Right lobe of liver (tissue), 6 donors: Measurements from ENCODE around the gene MSX2. TPM values are rescaled to one million over a fixed set of nuclear protein-coding genes. Genes with fewer than 3 reads are reported as not detected.

Experiments
- ATAC-seq, 4 donors: fragments of 200-7000 bp; cut with Tn5 transposase; one replicate each; pipeline ENCODE4 v1.9.1; 2020; ENCODE audit warnings: mild to moderate bottlenecking in 4 of 4, moderate library complexity in 4 of 4
- DNase-seq, 3 donors: peaks; one replicate each; pipeline ENCODE4 v3.0.0-alpha.2; 2020
- H3K27ac ChIP-seq, 3 donors: fragments of 200-600 bp; one replicate each; pipeline ENCODE4 v1.8.0; 2022
- H3K27me3 ChIP-seq, 2 donors: fragments of 200-600 bp; one replicate each; pipeline ENCODE4 v1.8.0; 2022
- H3K36me3 ChIP-seq, 4 donors: fragments of 200-600 bp; sonication (generic) in 1 of 4; one replicate each; pipeline versions ENCODE4 v1.5.1 to v1.8.0; 2017 to 2022; ENCODE audit warnings: control low read depth in 1 of 4
- H3K4me1 ChIP-seq, 4 donors: fragments of 200-600 bp; sonication (generic) in 1 of 4; one replicate each; pipeline versions ENCODE4 v1.5.1 to v1.8.0; 2017 to 2022; ENCODE audit warnings: control low read depth in 1 of 4
- H3K4me3 ChIP-seq, 3 donors: fragments of 200-600 bp; one replicate each; pipeline ENCODE4 v1.8.0; 2022
- H3K9me3 ChIP-seq, 4 donors: fragments of 200-600 bp; sonication (generic) in 1 of 4; one replicate each; pipeline versions ENCODE4 v1.5.1 to v1.8.0; 2017 to 2022; ENCODE audit warnings: control low read depth in 1 of 4
- POLR2A ChIP-seq: fragments of 450-650 bp; IDR thresholded peaks from one replicate; pipeline ENCODE4 v1.6.1; 2017; ENCODE audit warnings: antibody characterized with exemption, mild to moderate bottlenecking
- WGBS: methylation state at CpG from one replicate; pipeline ENCODE4 v1.1.6; 2018; ENCODE audit warnings: low coverage, low lambda C conversion rate; ENCODE audit not compliant: insufficient coverage; ENCODE audit errors: missing lambda C conversion rate; 5-methylcytosine and 5-hydroxymethylcytosine counted together
- intact Hi-C, 2 donors: fragments of 100-400 bp; cut with DNase I; formaldehyde crosslinking; loops; one replicate each; pipeline versions ENCODE4 v1.11.2 to v1.14.1; 2022
- total RNA-seq, 6 experiments: library from RNA; depleted of rRNA in 2 of 6; stranded (reverse); fragments of >200 nt in 2 of 6; fragmentation: NEBNext Ultra II Directional in 3 of 6; extraction: Animal tissue kit (Norgen Biotek cat#: 25700) in 3 of 6; gene quantifications; one replicate each; pipeline versions ENCODE4 v1.1.0 to v1.2.4, GENCODE V29; 2016 to 2023
- TF ChIP-seq, protein P1 (sequence below), 4 donors: fragments of 200-600 bp in 3 of 4; fragments of 450-650 bp in 1 of 4; IDR thresholded peaks; one replicate each; pipeline versions ENCODE4 v1.5.1 to v1.8.0; 2016 to 2022; ENCODE audit warnings: antibody characterized with exemption in 4 of 4, mild to moderate bottlenecking in 2 of 4
- donor health status: DM: no; HTN: yes; CAD: no.
- donor health status: DM: no; HTN: no; CAD: no.
- donor health status: DM: no; HTN: no; CAD: no.
- donor health status: DM: no; HTN: yes; CAD: no.
- donor health status: DM: no; HTN: yes; CAD: no.

The MSX2 gene
- total RNA-seq, 6 experiments from 2014 or later: not detected

DNA sequence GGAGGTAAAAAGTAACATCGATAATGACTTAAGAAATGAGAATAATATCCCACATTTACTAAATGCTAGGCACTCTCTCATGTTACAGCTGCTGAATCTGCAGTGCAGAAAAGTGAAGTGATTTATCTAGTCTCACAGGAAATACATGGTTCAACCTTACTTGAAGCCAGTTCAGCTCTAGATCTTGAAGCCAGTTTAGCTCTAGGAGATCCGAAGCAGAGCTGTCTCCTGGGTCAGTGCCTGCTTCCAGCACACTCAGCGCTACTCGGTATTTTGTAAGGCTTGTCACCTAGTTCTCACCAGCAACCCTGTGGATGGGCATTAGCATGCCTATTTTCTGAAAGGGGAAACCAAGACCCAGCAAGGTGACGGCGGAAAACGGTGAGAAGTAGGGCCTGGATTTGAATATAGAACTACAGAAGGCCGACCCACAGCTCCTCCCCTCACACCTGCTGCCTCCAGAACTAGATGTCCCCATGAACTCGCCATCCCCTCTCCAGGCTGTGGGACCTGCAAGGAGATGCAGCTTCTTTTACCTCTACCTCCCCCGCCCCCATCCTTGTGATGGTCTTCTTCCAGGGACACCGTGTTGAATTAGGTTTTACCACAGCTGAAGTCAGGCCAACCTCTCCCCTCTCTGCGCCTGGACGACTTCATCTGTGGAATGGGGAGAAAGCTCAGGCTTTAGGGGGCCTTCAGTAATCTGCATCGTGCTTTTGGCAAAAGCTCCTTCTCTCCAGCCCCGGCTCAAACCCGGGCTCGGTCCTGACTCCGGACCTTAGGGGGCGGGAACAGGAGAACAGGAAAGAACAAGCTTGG, 4.4 kb upstream of the MSX2 start:
- no peak overlapping the region for H3K27ac ChIP-seq
- H3K36me3 ChIP-seq: no peaks in the 10 kb centered on the region
- H3K4me3 ChIP-seq: no peak overlapping the region
- intact Hi-C loops: no loop called here
- peaks cover 0 to 23% of the 10 kb centered on the region in 2 donors for H3K27me3 ChIP-seq
- ATAC-seq (no peak), DNase-seq (no peak)
- 6% methylated on average over 15 of the region's 19 CpGs for WGBS
- peaks cover 0 to 6% (median 0%) of the 10 kb centered on the region in 4 donors for H3K4me1 ChIP-seq
- no peaks in the 10 kb centered on the region for H3K9me3 ChIP-seq
- no peak for TF ChIP-seq POLR2A
- TF ChIP-seq, protein P1, sequence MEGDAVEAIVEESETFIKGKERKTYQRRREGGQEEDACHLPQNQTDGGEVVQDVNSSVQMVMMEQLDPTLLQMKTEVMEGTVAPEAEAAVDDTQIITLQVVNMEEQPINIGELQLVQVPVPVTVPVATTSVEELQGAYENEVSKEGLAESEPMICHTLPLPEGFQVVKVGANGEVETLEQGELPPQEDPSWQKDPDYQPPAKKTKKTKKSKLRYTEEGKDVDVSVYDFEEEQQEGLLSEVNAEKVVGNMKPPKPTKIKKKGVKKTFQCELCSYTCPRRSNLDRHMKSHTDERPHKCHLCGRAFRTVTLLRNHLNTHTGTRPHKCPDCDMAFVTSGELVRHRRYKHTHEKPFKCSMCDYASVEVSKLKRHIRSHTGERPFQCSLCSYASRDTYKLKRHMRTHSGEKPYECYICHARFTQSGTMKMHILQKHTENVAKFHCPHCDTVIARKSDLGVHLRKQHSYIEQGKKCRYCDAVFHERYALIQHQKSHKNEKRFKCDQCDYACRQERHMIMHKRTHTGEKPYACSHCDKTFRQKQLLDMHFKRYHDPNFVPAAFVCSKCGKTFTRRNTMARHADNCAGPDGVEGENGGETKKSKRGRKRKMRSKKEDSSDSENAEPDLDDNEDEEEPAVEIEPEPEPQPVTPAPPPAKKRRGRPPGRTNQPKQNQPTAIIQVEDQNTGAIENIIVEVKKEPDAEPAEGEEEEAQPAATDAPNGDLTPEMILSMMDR (IDR thresholded peaks at IDR 0.05): no peak

DNA sequence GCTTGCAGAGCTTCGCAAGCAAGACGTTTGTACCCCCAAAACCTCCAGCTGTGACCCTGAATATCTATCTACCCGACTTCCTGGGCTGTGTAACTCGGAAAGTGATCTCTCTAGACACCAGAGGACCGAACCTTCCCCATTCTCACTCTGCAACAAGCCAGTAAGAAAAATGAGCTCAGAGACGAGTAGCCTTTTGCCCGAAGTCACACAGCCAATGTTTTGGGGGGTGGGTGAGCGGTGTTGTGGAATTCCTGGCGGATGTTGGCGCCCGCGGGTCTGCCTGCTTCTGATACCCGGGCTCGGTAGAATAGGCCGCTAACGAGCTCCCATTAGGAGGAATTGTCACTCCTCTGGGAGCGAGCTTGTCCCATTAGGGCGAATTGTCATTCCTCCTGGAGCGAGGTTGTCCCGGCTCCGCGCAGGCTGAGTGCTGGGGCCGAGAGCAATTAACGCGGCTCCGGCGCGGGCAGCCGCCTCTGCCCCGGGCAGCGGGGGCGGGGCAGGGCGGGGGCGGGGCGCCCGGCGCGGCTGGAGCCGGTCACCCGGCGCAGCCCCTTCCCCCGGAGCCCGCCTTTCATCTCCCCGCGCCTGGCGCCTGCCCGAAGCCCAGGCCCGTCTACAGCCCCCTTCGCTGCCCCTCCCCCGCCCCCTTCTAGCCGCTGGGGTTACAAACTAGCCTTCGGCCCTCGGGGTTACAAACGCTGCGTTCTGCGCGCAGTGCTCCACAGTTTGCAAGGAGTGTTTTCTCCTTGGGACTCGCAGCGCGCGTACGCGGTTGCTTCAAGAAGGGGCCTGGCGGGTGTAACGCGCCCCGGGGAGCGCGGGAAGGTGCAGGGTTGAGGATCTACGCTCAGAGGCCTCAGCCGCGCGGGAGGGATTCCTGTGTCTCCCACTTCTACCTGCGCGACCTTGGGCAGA, 3.5 kb upstream of the MSX2 start:
- ATAC-seq (no peak), DNase-seq (no peak)
- Histone ChIP-seq H3K36me3 (no peaks in the 10 kb centered on the region), H3K4me3 (no peak overlapping the region), H3K4me1 (peaks cover 0 to 6% (median 0%) of the 10 kb centered on the region in 4 donors), H3K27me3 (peaks cover 0 to 23% of the 10 kb centered on the region in 2 donors), H3K9me3 (no peaks in the 10 kb centered on the region), H3K27ac (no peak overlapping the region)
- WGBS: 0% methylated on average over 11 of the region's 75 CpGs
- TF ChIP-seq, protein P1 (IDR thresholded peaks at IDR 0.05): no peak
- TF ChIP-seq POLR2A: no peak
- intact Hi-C loops: no loop called here

DNA sequence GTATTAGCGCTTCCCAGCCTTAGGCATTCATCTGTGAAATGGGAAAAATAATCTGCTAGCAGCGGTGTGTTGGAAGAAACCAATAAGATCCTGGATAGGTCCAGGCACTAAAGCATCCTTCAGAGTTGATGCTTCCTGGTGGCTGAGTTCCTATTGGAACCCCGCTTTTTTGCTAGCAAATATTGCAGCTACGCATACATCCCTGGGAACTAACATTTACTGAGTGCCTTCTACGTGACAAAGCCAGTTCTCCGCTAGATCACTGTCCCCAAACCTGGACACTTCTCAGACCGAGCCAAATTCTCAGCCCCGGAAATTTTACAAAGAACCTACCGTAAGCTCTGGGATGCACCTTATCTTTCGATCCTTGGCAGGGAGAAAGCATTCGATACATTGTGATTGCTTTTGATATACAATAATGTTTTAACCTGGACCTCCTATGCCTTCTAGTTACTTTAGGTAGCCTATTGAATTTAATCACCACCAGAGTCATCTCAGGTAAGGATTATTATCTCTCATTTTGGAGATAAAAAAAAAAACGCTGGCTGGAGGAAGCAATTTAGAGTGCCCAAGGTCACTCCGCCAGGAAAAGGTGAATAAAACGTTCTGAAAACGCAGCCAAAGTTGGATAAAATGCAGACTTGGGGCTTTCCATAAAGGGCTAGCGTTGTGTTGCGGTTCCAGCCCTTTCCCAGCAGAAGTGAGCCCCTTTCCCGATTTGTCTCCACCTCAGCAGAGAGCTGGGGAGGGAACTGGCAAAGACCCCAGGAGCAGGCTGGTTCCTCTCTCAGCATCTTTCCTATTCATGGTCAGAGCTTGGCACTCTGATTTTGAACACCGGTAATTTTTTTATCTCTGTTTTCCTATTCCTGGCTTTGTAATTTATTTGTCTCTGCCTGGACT, 2.6 kb upstream of the MSX2 start:
- TF ChIP-seq POLR2A: no peak
- TF ChIP-seq, protein P1 (IDR thresholded peaks at IDR 0.05): no peak
- Histone ChIP-seq H3K27ac (no peak overlapping the region), H3K4me1 (peaks cover 0 to 6% (median 0%) of the 10 kb centered on the region in 4 donors), H3K36me3 (no peaks in the 10 kb centered on the region), H3K9me3 (no peaks in the 10 kb centered on the region), H3K27me3 (peaks cover 0 to 24% of the 10 kb centered on the region in 2 donors), H3K4me3 (no peak overlapping the region)
- DNase-seq (no peak), ATAC-seq (no peak)
- intact Hi-C loops: no loop called here
- 4% methylated on average over 17 of the region's 19 CpGs for WGBS

DNA sequence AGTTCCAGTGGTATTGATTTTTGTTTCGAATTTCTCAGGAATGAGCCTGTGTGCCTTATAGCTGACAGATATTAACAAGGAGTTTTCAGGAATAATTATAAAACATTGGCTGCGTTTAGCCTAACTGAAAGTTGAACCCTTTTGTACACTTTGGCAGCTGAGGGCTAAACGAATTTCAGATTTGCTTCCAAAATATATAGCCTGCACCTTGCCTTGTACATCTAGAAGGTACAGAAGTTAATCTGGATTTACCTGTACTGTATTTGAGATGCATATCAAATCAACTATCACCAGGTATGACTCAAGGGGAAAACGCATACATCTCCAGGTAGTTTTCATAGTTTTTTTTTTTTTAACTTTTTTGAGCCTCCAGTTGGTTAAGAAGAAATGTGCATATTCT, 1.9 kb upstream of the MSX2 start:
- ATAC-seq (no peak), DNase-seq (no peak)
- Histone ChIP-seq H3K4me3 (no peak overlapping the region), H3K9me3 (no peaks in the 10 kb centered on the region), H3K4me1 (peaks cover 0 to 6% (median 0%) of the 10 kb centered on the region in 4 donors), H3K36me3 (no peaks in the 10 kb centered on the region), H3K27ac (no peak overlapping the region), H3K27me3 (peaks cover 0 to 27% of the 10 kb centered on the region in 2 donors)
- intact Hi-C loops: no loop called here
- TF ChIP-seq POLR2A: no peak
- TF ChIP-seq, protein P1 (IDR thresholded peaks at IDR 0.05): no peak
- WGBS: 14% methylated on average over 4 of the region's 4 CpGs
